ENCODE results near the gene ANKRD9.

The ANKRD9 gene

GRCh38 chr14:102506626-102506925, 3.0 kb downstream of the ANKRD9 start:
- Histone ChIP-seq H3K4me1 (ENCODE audit: insufficient read depth, low read length, severe bottlenecking) (peaks cover 5% of the 10 kb centered on the region), H3K9ac (ENCODE audit: low read length) (no peak overlapping the region), H3K4me3 (ENCODE audit: low read depth, low read length, poor library complexity, severe bottlenecking) (no peak overlapping the region), H3K9me3 (ENCODE audit: low read length) (no peaks in the 10 kb centered on the region), H2AFZ (ENCODE audit: low read length) (no peak overlapping the region), H3K79me2 (ENCODE audit: insufficient read depth, low read length) (no peaks in the 10 kb centered on the region), H3K9me2 (ENCODE audit: low read depth, low read length) (no peaks in the 10 kb centered on the region), H3K4me2 (ENCODE audit: low read length) (no peak overlapping the region), H3K36me3 (ENCODE audit: insufficient read depth, low read length) (no peaks in the 10 kb centered on the region), H4K20me1 (ENCODE audit: insufficient read depth, low read length) (no peaks in the 10 kb centered on the region), H3F3A (ENCODE audit: insufficient read depth, low read length) (no peaks in the 10 kb centered on the region), H3K27me3 (ENCODE audit: insufficient read depth, low read length) (no peaks in the 10 kb centered on the region), H3K27ac (ENCODE audit: low read depth, low read length, poor library complexity, severe bottlenecking) (no peak overlapping the region)
- TF ChIP-seq CTCF (IDR thresholded peaks at IDR 0.05; ENCODE audit: low read length) (no peak), EZH2 (IDR thresholded peaks at IDR 0.05; ENCODE audit: borderline replicate concordance, low read length) (no peak)

- Histone ChIP-seq H3K4me3 (ENCODE audit: low read depth, low read length, poor library complexity, severe bottlenecking) (no peak overlapping the region), H3F3A (ENCODE audit: insufficient read depth, low read length) (no peaks in the 10 kb centered on the region), H3K27me3 (ENCODE audit: insufficient read depth, low read length) (no peaks in the 10 kb centered on the region), H3K4me1 (ENCODE audit: insufficient read depth, low read length, severe bottlenecking) (peaks cover 5% of the 10 kb centered on the region), H3K9me2 (ENCODE audit: low read depth, low read length) (no peaks in the 10 kb centered on the region), H3K27ac (ENCODE audit: low read depth, low read length, poor library complexity, severe bottlenecking) (no peak overlapping the region), H3K36me3 (ENCODE audit: insufficient read depth, low read length) (no peaks in the 10 kb centered on the region), H3K4me2 (ENCODE audit: low read length) (no peak overlapping the region), H3K9ac (ENCODE audit: low read length) (no peak overlapping the region), H3K9me3 (ENCODE audit: low read length) (no peaks in the 10 kb centered on the region), H3K79me2 (ENCODE audit: insufficient read depth, low read length) (no peaks in the 10 kb centered on the region), H4K20me1 (ENCODE audit: insufficient read depth, low read length) (no peaks in the 10 kb centered on the region), H2AFZ (ENCODE audit: low read length) (no peak overlapping the region)
- TF ChIP-seq CTCF (IDR thresholded peaks at IDR 0.05; ENCODE audit: low read length) (no peak), EZH2 (IDR thresholded peaks at IDR 0.05; ENCODE audit: borderline replicate concordance, low read length) (no peak)
These were observed 3.6 kb downstream of the ANKRD9 start for GRCh38 chr14:102505775-102506625.

- no peak overlapping the region for H2AFZ ChIP-seq (ENCODE audit: low read length)
- no peaks in the 10 kb centered on the region for H3K9me3 ChIP-seq (ENCODE audit: low read length)
- H3K79me2 ChIP-seq (ENCODE audit: insufficient read depth, low read length), result no peaks in the 10 kb centered on the region
- no peak overlapping the region for H3K27ac ChIP-seq (ENCODE audit: low read depth, low read length, poor library complexity, severe bottlenecking)
- no peak overlapping the region for H3K9ac ChIP-seq (ENCODE audit: low read length)
- no peaks in the 10 kb centered on the region for H4K20me1 ChIP-seq (ENCODE audit: insufficient read depth, low read length)
- no peaks in the 10 kb centered on the region for H3K9me2 ChIP-seq (ENCODE audit: low read depth, low read length)
- H3K4me1 ChIP-seq (ENCODE audit: insufficient read depth, low read length, severe bottlenecking), result no peaks in the 10 kb centered on the region
- TF ChIP-seq EZH2 (IDR thresholded peaks at IDR 0.05; ENCODE audit: borderline replicate concordance, low read length) (no peak), CTCF (IDR thresholded peaks at IDR 0.05; ENCODE audit: low read length) (no peak)
- no peaks in the 10 kb centered on the region for H3K36me3 ChIP-seq (ENCODE audit: insufficient read depth, low read length)
- H3K27me3 ChIP-seq (ENCODE audit: insufficient read depth, low read length), result no peaks in the 10 kb centered on the region
- H3K4me3 ChIP-seq (ENCODE audit: low read depth, low read length, poor library complexity, severe bottlenecking), result no peak overlapping the region
- no peaks in the 10 kb centered on the region for H3F3A ChIP-seq (ENCODE audit: insufficient read depth, low read length)
- no peak overlapping the region for H3K4me2 ChIP-seq (ENCODE audit: low read length)
These were observed 4.5 kb downstream of the ANKRD9 start for GRCh38 chr14:102505000-102505619.

All from OCI-LY1 (cell line).